ES-I3 (cell line): ENCODE data around the gene TRMT10A.

Experiments
- H3K36me3 ChIP-seq: 2 replicates; pipeline ENCODE4 v1.6.1; 2013; ENCODE audit warnings: mild to moderate bottlenecking, low read length, control low read depth, moderate library complexity; ENCODE audit not compliant: insufficient read depth
- H3K4me1 ChIP-seq: 2 replicates; pipeline ENCODE4 v1.6.1; 2013; ENCODE audit warnings: mild to moderate bottlenecking, control low read depth, low read length; ENCODE audit not compliant: insufficient read depth
- H3K9ac ChIP-seq: 2 replicates; pipeline ENCODE4 v1.6.1; 2013; ENCODE audit warnings: low read depth, mild to moderate bottlenecking, low read length, moderate library complexity
- H3K9me3 ChIP-seq: 2 replicates; pipeline ENCODE4 v1.6.1; 2013; ENCODE audit warnings: mild to moderate bottlenecking, low read length, moderate library complexity; ENCODE audit not compliant: control insufficient read depth, insufficient read depth

The TRMT10A gene, protein sequence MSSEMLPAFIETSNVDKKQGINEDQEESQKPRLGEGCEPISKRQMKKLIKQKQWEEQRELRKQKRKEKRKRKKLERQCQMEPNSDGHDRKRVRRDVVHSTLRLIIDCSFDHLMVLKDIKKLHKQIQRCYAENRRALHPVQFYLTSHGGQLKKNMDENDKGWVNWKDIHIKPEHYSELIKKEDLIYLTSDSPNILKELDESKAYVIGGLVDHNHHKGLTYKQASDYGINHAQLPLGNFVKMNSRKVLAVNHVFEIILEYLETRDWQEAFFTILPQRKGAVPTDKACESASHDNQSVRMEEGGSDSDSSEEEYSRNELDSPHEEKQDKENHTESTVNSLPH

DNA sequence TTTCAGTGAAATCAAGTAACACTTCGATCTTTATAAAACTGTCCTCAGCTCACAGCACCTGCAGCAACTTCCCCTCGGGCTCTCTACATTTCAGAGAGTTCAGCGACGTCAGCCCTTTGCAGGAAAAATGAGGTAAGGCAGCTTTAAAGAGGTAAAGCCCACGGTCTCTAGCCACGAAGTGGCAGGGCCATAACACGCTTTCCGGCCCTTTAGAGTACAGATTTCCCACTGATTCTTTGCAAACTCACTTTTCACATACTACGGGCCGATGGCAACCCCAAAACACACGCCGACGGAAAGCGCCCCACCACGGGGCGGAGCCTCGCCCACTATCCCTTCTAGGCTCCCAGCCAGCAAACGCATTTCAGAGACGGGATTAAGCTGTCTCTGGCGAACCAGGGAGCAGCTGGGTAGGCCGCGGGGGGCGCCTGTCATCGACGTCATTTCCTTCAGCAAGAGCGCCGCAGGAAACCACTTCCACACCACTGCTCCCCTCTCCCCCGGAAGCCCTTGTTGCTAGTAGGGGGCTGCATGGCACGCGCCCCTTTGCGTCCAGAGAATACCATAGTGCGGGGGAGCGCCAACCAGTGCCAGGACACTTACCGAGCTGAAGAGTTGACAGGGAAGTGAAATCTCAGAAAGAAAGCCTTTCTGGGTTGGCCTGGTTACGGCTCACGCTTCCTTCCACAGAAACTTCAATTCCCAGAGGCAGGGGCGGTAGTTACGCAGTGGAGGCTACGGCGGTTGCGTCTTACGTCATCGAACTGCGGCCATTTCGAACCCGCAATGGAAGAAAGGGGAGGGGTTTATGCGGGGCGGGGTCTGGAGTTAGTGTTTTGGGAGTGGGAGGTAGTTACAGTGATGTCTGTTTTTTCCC, at the start of gene TRMT10A:
Gene TRMT10A (minus strand): TSS at position 730 of the 877 bp plus-strand sequence. CDS start 4,701 bp downstream, outside the sequence.
- Histone ChIP-seq H3K4me1 (no peaks in the 10 kb centered on the region), H3K9ac (peak within 1 kb of the TSS; percentile 99), H3K36me3 (no peaks in the 10 kb centered on the region), H3K9me3 (no peaks in the 10 kb centered on the region)

DNA sequence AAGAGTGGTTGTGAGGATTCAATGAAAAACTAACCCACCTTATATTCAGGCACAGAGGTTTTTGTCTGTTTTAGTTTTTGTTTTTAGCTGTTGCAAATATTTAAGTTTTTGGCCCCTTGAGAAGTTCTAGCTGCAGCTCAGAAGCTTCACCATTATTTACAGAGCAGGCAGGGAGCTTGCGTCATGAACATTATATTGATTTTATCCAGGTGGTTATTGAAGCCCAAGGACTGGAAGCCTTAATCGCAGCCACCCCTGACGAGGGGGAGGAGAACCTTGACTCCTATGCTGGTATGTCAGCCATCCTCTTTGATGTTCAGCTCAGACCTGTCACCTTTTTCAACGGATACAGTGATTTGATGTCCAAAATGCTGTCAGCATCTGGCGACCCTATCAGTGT, 48.9 kb upstream of the TRMT10A start:
- Histone ChIP-seq H3K9me3 (no peaks in the 10 kb centered on the region), H3K4me1 (peaks cover 8% of the 10 kb centered on the region; the same call in 1 of the 2 replicates), H3K9ac (no peak overlapping the region), H3K36me3 (no peaks in the 10 kb centered on the region)

- no peaks in the 10 kb centered on the region for H3K36me3 ChIP-seq
- peaks cover 8% of the 10 kb centered on the region; the same call in 1 of the 2 replicates for H3K4me1 ChIP-seq
- no peak overlapping the region for H3K9ac ChIP-seq
- H3K9me3 ChIP-seq = no peaks in the 10 kb centered on the region
These were observed 48.4 kb upstream of the TRMT10A start for GRCh38 chr4:99612281-99612680.

- H3K36me3 ChIP-seq = no peaks in the 10 kb centered on the region
- no peak overlapping the region for H3K9ac ChIP-seq
- H3K9me3 ChIP-seq = no peaks in the 10 kb centered on the region
- H3K4me1 ChIP-seq = peaks cover 8% of the 10 kb centered on the region; the same call in 1 of the 2 replicates
These were observed 46.9 kb upstream of the TRMT10A start for GRCh38 chr4:99610605-99611175.

GRCh38 chr4:99608417-99608816, 44.6 kb upstream of the TRMT10A start:
- no peaks in the 10 kb centered on the region for H3K36me3 ChIP-seq
- no peak overlapping the region for H3K9ac ChIP-seq
- peaks cover 8% of the 10 kb centered on the region; the same call in 1 of the 2 replicates for H3K4me1 ChIP-seq
- H3K9me3 ChIP-seq = no peaks in the 10 kb centered on the region

DNA sequence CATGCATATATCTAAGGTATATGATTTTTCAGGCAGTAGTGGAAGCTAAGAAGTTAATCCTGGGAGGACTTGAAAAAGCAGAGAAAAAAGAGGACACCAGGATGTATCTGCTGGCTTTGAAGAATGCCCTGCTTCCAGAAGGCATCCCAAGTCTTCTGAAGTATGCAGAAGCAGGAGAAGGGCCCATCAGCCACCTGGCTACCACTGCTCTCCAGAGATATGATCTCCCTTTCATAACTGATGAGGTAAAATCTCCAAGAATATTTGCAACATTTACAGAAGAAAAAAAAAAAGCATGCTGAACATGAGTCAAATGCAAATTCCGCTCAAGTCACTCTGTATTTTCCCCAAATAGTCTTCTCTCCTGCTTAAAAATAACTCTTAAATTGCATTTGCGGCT, 42.9 kb upstream of the TRMT10A start:
- H3K4me1 ChIP-seq = no peaks in the 10 kb centered on the region
- H3K9ac ChIP-seq = no peak overlapping the region
- no peaks in the 10 kb centered on the region for H3K9me3 ChIP-seq
- no peaks in the 10 kb centered on the region for H3K36me3 ChIP-seq

GRCh38 chr4:99594818-99595217, 31.0 kb upstream of the TRMT10A start:
- Histone ChIP-seq H3K9ac (no peak overlapping the region), H3K36me3 (no peaks in the 10 kb centered on the region), H3K4me1 (no peaks in the 10 kb centered on the region), H3K9me3 (no peaks in the 10 kb centered on the region)

DNA sequence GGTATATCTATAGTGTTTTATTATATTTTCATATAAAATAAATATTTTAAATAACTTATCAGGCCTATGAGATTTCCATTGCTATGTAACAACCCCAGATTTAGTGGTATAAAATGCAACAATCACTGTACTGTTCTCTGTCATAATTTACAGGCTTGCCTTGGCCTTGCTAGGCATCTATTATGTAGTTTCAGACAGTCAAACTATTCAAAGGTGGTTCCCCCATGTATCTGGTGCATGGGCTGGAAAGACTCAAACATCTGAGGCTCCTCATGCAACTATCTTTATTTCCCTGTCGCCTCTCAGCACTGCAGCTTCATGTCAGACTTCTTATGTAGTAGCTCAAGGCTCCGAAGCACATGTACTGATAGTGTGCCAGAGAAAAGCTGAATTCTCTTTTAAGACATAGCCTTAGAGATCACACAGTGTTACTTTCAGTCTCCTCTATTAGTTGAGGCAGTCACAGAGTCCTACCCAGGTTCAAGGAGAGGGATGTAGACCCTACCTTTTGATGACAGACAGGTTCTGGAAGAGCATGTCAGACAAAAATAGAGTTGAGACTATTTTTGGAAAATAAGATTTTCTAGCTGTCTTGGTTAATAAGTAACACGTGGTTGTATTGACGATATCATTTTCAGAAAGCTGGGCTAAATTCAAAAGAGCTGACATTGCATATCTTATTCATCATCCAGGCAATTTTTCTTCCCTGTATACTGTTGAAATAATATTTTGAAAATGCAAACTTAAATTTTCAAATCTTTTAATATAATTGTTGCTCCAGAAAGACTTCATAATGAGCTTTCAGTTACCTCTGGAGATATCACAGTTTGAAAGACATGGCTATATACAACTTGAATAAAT, 30.2 kb upstream of the TRMT10A start:
- H3K36me3 ChIP-seq = no peaks in the 10 kb centered on the region
- no peaks in the 10 kb centered on the region for H3K9me3 ChIP-seq
- no peak overlapping the region for H3K9ac ChIP-seq
- H3K4me1 ChIP-seq = no peaks in the 10 kb centered on the region

DNA sequence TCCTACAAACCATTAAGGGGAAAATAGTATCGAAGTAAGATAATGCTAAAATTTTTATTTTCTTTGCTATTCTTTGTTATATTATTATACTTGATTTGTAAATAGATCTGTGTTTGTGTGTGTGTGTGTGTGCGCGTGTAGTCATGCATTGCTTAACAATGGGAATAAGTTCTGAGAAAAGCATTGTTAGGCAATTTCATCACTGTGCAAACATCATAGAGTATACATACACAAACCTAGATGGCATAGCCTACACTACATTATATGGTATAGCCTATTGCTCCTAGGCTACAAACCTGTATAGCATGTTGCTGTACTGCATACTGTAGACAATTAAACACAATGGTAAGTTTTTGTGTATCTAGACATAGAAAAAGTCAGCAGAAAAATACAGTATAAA, 27.9 kb upstream of the TRMT10A start:
- Histone ChIP-seq H3K9ac (no peak overlapping the region), H3K4me1 (no peaks in the 10 kb centered on the region), H3K36me3 (no peaks in the 10 kb centered on the region), H3K9me3 (no peaks in the 10 kb centered on the region)

DNA sequence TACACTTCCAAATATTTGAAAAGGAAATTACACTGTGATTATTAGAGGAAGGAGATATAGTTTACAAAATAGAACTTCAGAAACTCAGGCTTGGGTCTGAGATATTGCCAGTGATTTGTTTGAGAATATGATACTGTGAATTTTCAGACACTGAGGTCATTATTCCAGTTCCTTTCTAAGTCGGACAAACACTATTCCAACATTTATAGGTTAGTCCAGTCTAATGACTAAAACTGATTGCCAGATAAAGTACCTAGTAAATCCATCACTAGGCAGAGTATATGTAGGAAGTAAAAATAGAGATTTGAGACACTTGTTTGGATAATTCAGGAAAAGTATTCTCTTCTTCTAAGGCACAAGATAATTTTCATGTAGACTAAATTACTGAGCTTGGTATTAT, 24.0 kb upstream of the TRMT10A start:
- no peaks in the 10 kb centered on the region for H3K36me3 ChIP-seq
- H3K9me3 ChIP-seq = no peaks in the 10 kb centered on the region
- no peaks in the 10 kb centered on the region for H3K4me1 ChIP-seq
- H3K9ac ChIP-seq = no peak overlapping the region

DNA sequence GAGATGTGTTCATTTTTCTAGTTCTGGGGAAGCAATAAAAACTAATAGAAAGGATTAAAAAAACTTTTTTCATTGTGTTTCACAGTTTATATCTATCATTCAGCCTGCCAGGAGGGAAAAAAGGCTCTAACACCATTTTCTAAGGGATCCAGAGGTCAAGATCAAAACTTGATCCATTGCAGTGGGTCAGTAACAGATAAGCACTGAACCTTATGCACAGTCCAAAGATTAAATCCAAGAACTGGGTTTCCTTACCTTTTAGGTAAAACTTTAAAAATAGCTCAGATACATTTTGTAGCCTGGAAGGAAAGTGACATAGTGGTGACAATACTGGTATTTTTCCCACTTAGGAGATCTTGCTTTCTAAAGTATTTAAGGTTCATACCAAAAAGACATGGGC, 23.5 kb upstream of the TRMT10A start:
- no peaks in the 10 kb centered on the region for H3K9me3 ChIP-seq
- no peaks in the 10 kb centered on the region for H3K4me1 ChIP-seq
- H3K9ac ChIP-seq = no peak overlapping the region
- no peaks in the 10 kb centered on the region for H3K36me3 ChIP-seq

- Histone ChIP-seq H3K9me3 (no peaks in the 10 kb centered on the region), H3K36me3 (no peaks in the 10 kb centered on the region), H3K9ac (no peak overlapping the region), H3K4me1 (no peaks in the 10 kb centered on the region)
These were observed 23.0 kb upstream of the TRMT10A start for GRCh38 chr4:99586797-99587196.

GRCh38 chr4:99586322-99586721, 22.5 kb upstream of the TRMT10A start:
- no peaks in the 10 kb centered on the region for H3K4me1 ChIP-seq
- H3K9ac ChIP-seq = no peak overlapping the region
- no peaks in the 10 kb centered on the region for H3K9me3 ChIP-seq
- no peaks in the 10 kb centered on the region for H3K36me3 ChIP-seq

DNA sequence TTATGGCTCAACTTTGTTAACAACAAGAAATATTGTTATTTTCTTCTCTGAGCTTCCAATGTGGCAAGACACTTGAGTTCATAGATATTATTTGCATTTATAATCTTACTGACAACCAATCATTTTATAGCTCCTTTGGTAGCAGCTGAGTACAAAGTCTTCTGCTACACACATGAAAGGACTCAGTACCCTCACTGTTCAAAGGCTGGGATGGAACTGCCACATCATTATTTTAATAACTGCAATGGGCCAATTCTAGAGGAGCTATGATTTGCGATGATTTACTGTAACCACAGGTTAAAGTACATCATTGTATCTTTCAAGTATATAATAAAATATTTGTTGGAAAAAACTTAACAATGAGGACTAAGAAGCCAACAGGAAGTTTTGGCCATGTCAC, 21.7 kb upstream of the TRMT10A start:
- Histone ChIP-seq H3K36me3 (no peaks in the 10 kb centered on the region), H3K9me3 (no peaks in the 10 kb centered on the region), H3K4me1 (no peaks in the 10 kb centered on the region), H3K9ac (no peak overlapping the region)
